Hematopoietic multipotent progenitor cell treated with erythropoietin and hydrocortisone succinate and interleukin-3 and kit ligand, for 15 days (in vitro differentiated cells): ENCODE measurements around the gene MRPL4.

Experiments used
- DNase-seq: peaks from one replicate; pipeline ENCODE4 v3.0.0-alpha.2; 2015; ENCODE audit warnings: low spot score

MRPL4 gene

GRCh38 chr19:10289167-10289835 lies 37.3 kb downstream of the MRPL4 start:
- peak; percentile 78 for DNase-seq

- peak; percentile 50 for DNase-seq
Observed at GRCh38 chr19:10289836-10290356, 37.9 kb downstream of the MRPL4 start, which contains the start of gene ICAM5. Gene ICAM5, plus strand, starts transcription at chr19:10289952. Its CDS starts 92 bp downstream, at chr19:10290044.

- DNase-seq, result peak; percentile 36
Observed at GRCh38 chr19:10290357-10290875, 38.4 kb downstream of the MRPL4 start.

GRCh38 chr19:10290876-10291553 lies 39.0 kb downstream of the MRPL4 start:
- DNase-seq, result peak; percentile 84

GRCh38 chr19:10291554-10292205 lies 39.7 kb downstream of the MRPL4 start:
- no peak for DNase-seq

GRCh38 chr19:10292206-10292788 lies 40.3 kb downstream of the MRPL4 start:
- DNase-seq, result peak; percentile 91

- peak; percentile 60 for DNase-seq
Observed at GRCh38 chr19:10292789-10293636, 41.0 kb downstream of the MRPL4 start.

- no peak for DNase-seq
Observed at GRCh38 chr19:10293637-10294367, 41.8 kb downstream of the MRPL4 start.

- no peak for DNase-seq
Observed at GRCh38 chr19:10294368-10294697, 42.3 kb downstream of the MRPL4 start.

- peak; percentile 62 for DNase-seq
Observed at GRCh38 chr19:10295305-10295846, 43.4 kb downstream of the MRPL4 start.

GRCh38 chr19:10295847-10296591 lies 44.0 kb downstream of the MRPL4 start:
- no peak for DNase-seq

GRCh38 chr19:10299545-10300458 lies 47.8 kb downstream of the MRPL4 start:
- peak; percentile 70 for DNase-seq

GRCh38 chr19:10305139-10305806 lies 53.3 kb downstream of the MRPL4 start:
- no peak for DNase-seq

- DNase-seq, result no peak
Observed at GRCh38 chr19:10306327-10306726, 54.3 kb downstream of the MRPL4 start.

GRCh38 chr19:10309423-10309822 lies 57.4 kb downstream of the MRPL4 start, which contains the start of gene ZGLP1:
Gene ZGLP1, minus strand, starts transcription at chr19:10309815.
- DNase-seq, result no peak
